ENCODE data around the gene PLPP4.

DNA sequence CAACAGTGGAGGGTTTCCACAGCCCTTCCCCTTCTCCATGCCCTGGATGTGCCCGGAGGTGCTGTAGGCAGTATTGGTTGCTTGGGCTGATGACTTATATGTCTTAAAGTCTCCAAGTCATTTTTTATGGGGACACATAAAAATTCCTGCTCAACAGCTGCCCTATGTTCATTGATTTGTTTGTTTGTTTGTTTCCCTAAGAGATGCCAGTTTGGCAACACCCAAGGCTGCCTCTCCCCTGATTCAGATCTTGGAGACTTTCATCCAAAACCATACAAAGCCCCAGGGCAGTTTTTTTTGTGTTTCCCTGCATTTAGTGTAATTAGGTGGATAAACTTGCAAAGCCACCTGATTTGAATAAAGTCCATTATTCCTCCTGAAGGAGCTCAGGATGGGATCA, 115.3 kb downstream of the PLPP4 start:
- TF ChIP-seq EZH2 (IDR thresholded peaks at IDR 0.05; ENCODE audit: low read depth) = no peak
- TF ChIP-seq CTCF (conservative IDR thresholded peaks at IDR 0.05) = no peak

Data from PC-9 (cell line).